Measurements from ENCODE around the gene TPD52L2.

The TPD52L2 gene

DNA sequence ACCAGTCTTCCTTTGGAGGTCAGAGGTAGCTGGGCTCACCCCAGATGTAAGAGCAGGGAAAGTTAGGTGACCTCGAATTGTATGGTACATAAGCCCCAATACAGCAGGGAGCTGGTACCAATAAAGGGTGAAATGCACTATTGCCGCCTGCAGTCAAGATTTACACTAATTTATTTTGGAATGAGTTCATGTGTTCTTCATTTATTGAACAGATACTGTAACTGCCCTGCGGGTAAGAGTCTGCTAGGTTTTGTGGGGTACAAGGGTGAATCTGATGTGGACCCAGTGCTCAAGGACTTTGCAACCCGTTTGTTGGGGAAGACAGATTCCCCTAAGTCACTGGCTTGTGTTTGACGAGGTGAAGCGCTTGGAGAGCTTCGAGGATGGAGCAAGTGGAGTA is 27.3 kb downstream of the TPD52L2 start:
- TF ChIP-seq, protein P1, sequence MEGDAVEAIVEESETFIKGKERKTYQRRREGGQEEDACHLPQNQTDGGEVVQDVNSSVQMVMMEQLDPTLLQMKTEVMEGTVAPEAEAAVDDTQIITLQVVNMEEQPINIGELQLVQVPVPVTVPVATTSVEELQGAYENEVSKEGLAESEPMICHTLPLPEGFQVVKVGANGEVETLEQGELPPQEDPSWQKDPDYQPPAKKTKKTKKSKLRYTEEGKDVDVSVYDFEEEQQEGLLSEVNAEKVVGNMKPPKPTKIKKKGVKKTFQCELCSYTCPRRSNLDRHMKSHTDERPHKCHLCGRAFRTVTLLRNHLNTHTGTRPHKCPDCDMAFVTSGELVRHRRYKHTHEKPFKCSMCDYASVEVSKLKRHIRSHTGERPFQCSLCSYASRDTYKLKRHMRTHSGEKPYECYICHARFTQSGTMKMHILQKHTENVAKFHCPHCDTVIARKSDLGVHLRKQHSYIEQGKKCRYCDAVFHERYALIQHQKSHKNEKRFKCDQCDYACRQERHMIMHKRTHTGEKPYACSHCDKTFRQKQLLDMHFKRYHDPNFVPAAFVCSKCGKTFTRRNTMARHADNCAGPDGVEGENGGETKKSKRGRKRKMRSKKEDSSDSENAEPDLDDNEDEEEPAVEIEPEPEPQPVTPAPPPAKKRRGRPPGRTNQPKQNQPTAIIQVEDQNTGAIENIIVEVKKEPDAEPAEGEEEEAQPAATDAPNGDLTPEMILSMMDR (IDR thresholded peaks at IDR 0.05), result no peak

DNA sequence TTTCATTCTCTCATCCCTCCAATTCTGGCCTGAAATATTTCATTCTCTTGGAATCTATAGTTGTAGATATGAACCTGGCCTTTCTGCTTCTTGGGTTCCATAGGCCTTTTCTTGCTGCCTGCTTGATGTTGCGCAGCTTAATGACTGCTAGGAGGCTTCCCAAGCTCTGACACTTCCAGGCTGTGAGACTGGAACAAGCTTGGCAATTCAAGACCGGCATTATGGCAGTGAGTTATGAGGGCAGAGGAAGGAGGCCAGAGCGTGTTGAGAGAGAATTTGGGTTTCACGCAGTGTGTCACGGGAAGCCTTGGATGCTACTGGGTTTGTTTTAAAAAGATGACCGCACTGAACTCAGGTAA is 28.9 kb downstream of the TPD52L2 start:
- TF ChIP-seq, protein P1 (IDR thresholded peaks at IDR 0.05), result no peak

DNA sequence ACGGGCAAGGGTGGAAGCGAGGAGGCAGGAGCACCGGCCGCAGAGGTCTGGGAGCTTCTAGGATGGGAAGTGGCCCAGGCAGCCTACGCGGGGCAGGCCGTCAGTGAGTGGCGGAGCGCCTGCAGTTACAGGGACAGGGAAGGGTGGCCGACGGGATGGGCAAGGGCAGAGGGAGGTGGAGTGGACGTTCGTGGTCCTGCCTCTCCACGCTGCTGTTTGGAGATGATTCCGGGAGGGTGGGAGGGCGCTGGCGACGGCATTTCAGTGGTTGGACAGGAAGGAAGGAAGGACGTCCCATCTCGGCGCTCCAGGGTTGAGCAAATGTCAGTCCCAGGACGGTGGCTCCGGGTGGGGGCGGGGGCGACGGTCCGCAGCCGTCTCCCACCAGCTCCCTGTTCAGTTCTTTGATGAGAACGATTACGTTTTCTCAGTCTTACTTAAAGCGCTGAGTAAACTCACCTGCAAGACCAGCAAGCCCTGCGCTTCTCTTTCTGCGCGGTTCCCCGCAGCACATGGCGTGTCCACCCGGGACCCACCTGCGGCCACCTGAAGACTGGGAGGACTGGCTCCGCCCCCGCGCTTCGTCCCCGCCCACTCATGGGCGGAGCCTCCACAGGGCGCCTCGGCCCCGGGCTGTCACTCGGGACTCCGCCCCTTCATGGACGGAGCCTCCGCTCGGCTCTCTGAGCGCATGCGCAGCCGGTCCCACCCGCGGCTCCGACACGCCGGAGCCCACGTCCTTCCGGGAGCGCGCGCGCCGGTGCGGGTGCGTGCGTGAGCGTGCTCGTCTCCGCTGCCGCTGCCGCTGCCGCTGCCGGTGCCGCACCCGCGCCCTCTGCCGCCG is 29.5 kb downstream of the TPD52L2 start, which contains the start of gene DNAJC5:
Gene DNAJC5, plus strand, starts transcription at position 769 of the 844 bp plus-strand sequence. CDS start 33,220 bp downstream, outside the sequence.
- TF ChIP-seq, protein P1 (IDR thresholded peaks at IDR 0.05), result no peak

DNA sequence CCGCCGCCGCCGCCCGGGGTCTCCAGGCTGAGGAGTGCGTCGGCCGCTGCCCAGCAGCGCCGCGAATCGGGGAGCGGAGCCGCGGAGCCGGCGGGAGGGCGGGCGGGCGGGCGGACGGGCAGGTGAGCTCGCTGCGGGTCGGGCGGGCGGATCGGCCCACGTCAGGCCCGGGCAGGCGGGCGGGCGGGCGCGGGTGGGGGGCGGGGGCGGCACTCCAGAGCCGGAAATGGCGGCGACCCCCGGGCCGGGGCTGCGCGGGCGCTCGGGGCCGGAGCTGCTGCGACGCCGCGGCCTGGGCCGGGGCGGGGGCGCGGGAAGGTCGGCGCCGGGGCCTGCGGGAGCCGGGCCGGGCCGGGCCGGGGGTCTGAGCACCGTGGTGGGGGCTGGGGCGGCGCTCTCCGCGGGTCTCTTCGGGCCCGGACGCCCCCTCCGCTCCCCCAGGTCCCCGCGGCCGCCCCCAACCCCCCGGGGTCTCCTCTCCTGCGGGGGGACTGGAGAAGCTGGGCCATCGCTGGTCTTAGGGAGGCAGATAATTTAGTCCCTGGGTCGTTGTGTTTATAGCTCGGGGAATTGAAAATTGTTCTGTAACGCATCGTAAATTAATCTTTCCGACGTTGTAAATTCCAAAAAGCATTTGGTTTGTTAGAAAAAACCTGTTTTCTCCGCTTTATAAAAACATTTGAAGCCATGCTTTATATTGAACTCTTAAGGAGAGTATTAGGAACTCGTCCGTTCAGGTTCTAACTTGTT is 30.3 kb downstream of the TPD52L2 start:
- TF ChIP-seq, protein P1 (IDR thresholded peaks at IDR 0.05), result no peak

DNA sequence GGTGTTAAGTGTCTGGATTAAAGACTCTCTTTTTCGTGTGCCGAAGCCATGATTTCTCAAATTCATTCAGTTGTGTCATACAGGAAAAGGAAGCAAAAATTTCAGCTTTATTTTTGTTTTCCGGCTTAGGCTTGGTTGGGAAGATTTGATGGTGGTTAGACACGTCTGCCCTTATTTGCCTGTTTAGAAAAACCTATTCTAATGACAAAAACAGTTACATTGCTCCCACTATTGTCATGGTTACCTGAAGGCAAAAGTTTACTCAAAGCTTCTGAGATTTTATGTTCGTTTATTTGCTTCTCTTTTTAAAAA is 30.8 kb downstream of the TPD52L2 start:
- TF ChIP-seq, protein P1 (IDR thresholded peaks at IDR 0.05), result no peak

DNA sequence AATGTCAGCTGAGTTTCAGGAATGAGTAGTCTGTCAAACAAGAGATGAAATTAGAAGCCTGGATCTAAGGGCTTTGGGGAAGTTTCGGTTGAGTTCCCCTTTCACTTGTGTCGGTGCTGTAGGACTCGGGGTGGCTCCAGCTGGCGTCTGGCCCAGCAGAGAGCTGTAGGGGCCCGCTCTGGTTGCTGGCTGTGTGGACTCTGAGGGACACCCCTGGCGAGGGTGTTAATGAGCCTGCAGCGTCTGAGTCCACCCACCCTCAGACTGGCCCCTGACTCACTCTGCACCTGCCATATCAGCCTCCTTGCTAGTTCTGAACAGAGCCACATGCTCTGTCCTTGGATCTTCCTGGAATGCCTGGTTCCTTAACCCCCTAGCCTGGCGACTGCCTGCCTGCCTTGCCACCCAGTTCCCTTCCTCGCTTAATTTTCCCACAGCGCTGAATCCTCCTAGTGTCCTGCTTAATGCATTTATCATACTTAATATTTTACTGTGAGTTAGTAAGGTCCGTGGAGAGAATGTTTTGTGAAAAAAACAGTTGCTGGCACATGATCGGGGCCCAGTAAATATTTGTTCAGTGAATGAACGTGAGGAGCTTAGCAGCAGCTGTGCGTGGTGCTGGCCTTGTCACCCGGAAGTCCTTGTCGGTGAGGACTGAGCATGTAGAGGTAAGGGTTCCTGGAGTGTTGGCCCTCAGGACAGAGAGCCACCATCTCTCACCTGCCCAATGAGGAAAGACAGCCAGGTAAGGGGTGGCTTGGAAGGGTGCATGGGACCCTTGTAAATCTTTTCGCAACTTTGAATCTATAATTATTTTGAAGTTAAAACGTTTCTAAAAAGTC is 31.4 kb downstream of the TPD52L2 start:
- TF ChIP-seq, protein P1 (IDR thresholded peaks at IDR 0.05), result no peak

DNA sequence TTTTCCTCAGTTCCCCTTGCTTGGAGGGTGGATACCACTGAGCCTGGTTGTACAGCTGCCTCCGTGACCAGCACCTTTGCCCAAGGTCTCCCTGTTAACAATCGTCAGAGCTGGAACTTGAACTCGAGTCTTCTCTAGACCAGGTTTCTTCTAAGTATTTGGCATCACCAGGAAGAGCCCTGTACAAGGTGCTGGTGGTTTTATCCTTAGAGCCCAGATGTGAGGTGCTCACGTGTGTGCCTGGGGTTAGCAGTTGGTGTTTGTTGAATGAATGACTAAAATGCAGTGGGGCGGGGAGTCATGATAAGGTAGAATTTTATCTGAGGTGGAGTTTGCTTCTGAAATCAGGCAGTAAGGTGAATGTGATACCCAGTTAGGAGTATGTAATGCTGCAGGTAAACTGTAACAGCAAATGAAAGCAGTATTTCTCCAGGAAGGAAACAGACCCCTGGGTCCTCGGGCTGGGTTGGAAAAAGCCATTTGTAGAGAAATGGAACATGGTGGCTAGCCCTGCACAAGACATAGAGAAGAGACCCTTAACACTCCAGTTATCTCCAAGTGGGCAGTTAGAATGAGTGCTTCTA is 33.0 kb downstream of the TPD52L2 start:
- TF ChIP-seq, protein P1 (IDR thresholded peaks at IDR 0.05), result no peak
